KMS-11 (cell line): ENCODE data around the gene NHERF2.

Source experiments
- H2AFZ ChIP-seq: fragments of 200-600 bp; sonication (generic); 2 replicates; pipeline ENCODE4 v1.6.1; 2016; ENCODE audit warnings: antibody characterized with exemption, mixed run types, low read depth
- H3K27ac ChIP-seq: fragments of 200-600 bp; sonication (generic); 2 replicates; pipeline ENCODE4 v1.6.1; 2016; ENCODE audit warnings: mild to moderate bottlenecking, mixed run types
- H3K27me3 ChIP-seq: fragments of 200-600 bp; sonication (generic); 2 replicates; pipeline ENCODE4 v1.6.1; 2017; ENCODE audit warnings: mild to moderate bottlenecking, low read depth, mixed run types, moderate library complexity; ENCODE audit not compliant: insufficient read depth
- H3K36me3 ChIP-seq: fragments of 200-600 bp; sonication (generic); 2 replicates; pipeline ENCODE4 v1.6.1; 2017; ENCODE audit warnings: mild to moderate bottlenecking, mixed run types; ENCODE audit not compliant: insufficient read depth
- H3K4me1 ChIP-seq: fragments of 200-600 bp; sonication (generic); 2 replicates; pipeline ENCODE4 v1.6.1; 2016; ENCODE audit warnings: mild to moderate bottlenecking, low read depth, mixed run types; ENCODE audit not compliant: poor library complexity, severe bottlenecking
- H3K4me2 ChIP-seq: fragments of 200-600 bp; sonication (generic); 2 replicates; pipeline ENCODE4 v1.7.0; 2016; ENCODE audit warnings: mild to moderate bottlenecking, mixed run types
- H3K4me3 ChIP-seq: fragments of 200-600 bp; sonication (generic); IDR thresholded peaks from 2 replicates; pipeline ENCODE4 v1.6.1; 2017; ENCODE audit warnings: low read depth, low read length, mixed read lengths; ENCODE audit not compliant: insufficient read depth
- H3K79me2 ChIP-seq: fragments of 200-600 bp; sonication (generic); 2 replicates; pipeline ENCODE4 v1.6.1; 2016; ENCODE audit warnings: low read depth, mixed run types; ENCODE audit not compliant: insufficient read depth
- H3K9ac ChIP-seq: fragments of 200-600 bp; sonication (generic); 2 replicates; pipeline ENCODE4 v1.6.1; 2016; ENCODE audit warnings: mild to moderate bottlenecking, mixed run types
- H4K20me1 ChIP-seq: fragments of 200-600 bp; sonication (generic); 2 replicates; pipeline ENCODE4 v1.6.1; 2016; ENCODE audit warnings: mild to moderate bottlenecking, mixed run types; ENCODE audit not compliant: insufficient read depth
- TF ChIP-seq, protein P1 (sequence below): fragments of 200-600 bp; sonication (generic); conservative IDR thresholded peaks from 2 replicates; pipeline ENCODE4 v1.6.1; 2017; ENCODE audit warnings: low read depth, mild to moderate bottlenecking, antibody characterized with exemption, low read length, moderate library complexity, mixed read lengths

Gene NHERF2

DNA sequence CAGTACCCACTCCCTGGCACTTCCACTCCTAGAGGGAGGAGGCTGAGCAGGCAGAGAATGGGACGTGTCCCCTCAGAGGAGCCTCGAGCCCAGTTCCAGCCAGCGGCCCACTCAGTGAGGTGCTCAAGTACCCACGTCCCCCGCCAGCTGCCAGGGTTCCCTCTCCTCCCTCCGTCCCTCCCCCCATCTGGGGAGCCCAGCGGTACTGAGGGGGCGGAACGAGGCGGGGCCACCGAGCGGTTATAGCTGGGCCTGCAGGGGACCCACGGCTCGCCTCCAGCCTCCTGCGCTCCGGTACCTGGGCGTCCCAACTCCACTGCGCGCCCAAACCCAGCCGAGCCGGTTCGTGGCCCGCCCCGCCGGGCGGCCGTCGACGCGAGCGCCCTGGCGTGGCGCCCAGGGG lies 7.2 kb upstream of the NHERF2 start, which contains the start of gene NPW:
TSS of gene NPW (plus strand) at position 268 of the 403 bp plus-strand sequence.
- peaks cover 10% of the 10 kb centered on the region for H3K4me1 ChIP-seq
- H4K20me1 ChIP-seq = no peaks in the 10 kb centered on the region
- H3K36me3 ChIP-seq = no peaks in the 10 kb centered on the region
- TF ChIP-seq, protein P1, sequence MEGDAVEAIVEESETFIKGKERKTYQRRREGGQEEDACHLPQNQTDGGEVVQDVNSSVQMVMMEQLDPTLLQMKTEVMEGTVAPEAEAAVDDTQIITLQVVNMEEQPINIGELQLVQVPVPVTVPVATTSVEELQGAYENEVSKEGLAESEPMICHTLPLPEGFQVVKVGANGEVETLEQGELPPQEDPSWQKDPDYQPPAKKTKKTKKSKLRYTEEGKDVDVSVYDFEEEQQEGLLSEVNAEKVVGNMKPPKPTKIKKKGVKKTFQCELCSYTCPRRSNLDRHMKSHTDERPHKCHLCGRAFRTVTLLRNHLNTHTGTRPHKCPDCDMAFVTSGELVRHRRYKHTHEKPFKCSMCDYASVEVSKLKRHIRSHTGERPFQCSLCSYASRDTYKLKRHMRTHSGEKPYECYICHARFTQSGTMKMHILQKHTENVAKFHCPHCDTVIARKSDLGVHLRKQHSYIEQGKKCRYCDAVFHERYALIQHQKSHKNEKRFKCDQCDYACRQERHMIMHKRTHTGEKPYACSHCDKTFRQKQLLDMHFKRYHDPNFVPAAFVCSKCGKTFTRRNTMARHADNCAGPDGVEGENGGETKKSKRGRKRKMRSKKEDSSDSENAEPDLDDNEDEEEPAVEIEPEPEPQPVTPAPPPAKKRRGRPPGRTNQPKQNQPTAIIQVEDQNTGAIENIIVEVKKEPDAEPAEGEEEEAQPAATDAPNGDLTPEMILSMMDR = no peak
- no peak within 1 kb of the TSS for H3K4me2 ChIP-seq
- H3K4me3 ChIP-seq = no peak within 1 kb of the TSS
- H3K79me2 ChIP-seq = no peaks in the 10 kb centered on the region
- no peak within 1 kb of the TSS for H2AFZ ChIP-seq
- H3K9ac ChIP-seq = no peak within 1 kb of the TSS
- H3K27me3 ChIP-seq = peaks cover 12% of the 10 kb centered on the region; the same call in 1 of the 2 replicates
- no peak within 1 kb of the TSS for H3K27ac ChIP-seq

DNA sequence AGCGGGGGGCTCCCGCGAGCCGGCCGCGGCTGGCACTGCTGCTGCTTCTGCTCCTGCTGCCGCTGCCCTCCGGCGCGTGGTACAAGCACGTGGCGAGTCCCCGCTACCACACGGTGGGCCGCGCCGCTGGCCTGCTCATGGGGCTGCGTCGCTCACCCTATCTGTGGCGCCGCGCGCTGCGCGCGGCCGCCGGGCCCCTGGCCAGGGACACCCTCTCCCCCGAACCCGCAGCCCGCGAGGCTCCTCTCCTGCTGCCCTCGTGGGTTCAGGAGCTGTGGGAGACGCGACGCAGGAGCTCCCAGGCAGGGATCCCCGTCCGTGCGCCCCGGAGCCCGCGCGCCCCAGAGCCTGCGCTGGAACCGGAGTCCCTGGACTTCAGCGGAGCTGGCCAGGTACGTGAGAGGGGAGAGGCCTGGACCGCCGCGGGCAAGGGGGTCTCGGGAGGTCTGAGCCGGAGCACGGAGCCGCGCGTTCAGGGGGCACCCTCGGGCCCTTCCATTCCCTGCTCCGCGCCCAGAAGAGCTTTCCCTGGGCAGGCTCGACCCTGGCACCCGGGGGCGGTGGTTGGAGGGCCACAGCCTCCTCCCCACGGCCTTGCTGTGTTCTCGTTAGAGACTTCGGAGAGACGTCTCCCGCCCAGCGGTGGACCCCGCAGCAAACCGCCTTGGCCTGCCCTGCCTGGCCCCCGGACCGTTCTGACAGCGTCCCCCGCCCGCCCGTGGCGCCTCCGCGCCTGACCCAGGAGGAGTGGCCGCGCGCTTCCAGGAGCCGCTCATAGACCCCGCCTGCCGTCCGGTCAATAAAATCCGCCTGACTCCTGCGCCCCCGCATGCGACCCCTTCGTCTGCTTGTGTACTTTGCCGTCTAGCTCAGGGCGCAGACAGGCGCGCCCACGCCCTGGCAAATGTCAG lies 6.5 kb upstream of the NHERF2 start:
- H3K79me2 ChIP-seq = no peaks in the 10 kb centered on the region
- no peak overlapping the region for H3K27ac ChIP-seq
- no peak overlapping the region for H3K4me2 ChIP-seq
- H4K20me1 ChIP-seq = no peaks in the 10 kb centered on the region
- H3K27me3 ChIP-seq = peaks cover 12% of the 10 kb centered on the region; the same call in 1 of the 2 replicates
- no peak overlapping the region for H3K9ac ChIP-seq
- no peak overlapping the region for H3K4me3 ChIP-seq
- no peak overlapping the region for H2AFZ ChIP-seq
- no peaks in the 10 kb centered on the region for H3K36me3 ChIP-seq
- H3K4me1 ChIP-seq = peaks cover 10% of the 10 kb centered on the region
- TF ChIP-seq, protein P1 = no peak

DNA sequence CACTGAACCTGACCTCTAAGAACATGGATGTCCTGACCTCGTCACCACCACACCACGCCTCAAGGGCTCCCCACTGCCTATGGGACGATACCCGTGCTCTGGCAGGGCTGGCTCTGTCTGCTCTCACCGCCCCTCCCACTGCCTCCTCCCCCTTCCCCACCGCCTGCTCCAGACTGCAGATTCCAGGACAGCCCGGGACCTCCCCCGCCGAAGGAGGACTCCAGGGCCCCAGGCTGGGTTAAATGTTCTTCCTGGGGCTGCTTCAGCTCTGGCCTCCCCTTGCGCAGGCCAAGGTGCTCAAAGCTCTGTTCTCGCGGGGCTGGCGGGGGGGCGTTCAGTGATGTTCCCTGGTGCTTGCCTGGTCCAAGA lies 4.0 kb upstream of the NHERF2 start:
- Histone ChIP-seq H3K4me1 (peaks cover 15% of the 10 kb centered on the region), H2AFZ (peak overlapping the region; percentile 95)
- TF ChIP-seq, protein P1 = no peak

DNA sequence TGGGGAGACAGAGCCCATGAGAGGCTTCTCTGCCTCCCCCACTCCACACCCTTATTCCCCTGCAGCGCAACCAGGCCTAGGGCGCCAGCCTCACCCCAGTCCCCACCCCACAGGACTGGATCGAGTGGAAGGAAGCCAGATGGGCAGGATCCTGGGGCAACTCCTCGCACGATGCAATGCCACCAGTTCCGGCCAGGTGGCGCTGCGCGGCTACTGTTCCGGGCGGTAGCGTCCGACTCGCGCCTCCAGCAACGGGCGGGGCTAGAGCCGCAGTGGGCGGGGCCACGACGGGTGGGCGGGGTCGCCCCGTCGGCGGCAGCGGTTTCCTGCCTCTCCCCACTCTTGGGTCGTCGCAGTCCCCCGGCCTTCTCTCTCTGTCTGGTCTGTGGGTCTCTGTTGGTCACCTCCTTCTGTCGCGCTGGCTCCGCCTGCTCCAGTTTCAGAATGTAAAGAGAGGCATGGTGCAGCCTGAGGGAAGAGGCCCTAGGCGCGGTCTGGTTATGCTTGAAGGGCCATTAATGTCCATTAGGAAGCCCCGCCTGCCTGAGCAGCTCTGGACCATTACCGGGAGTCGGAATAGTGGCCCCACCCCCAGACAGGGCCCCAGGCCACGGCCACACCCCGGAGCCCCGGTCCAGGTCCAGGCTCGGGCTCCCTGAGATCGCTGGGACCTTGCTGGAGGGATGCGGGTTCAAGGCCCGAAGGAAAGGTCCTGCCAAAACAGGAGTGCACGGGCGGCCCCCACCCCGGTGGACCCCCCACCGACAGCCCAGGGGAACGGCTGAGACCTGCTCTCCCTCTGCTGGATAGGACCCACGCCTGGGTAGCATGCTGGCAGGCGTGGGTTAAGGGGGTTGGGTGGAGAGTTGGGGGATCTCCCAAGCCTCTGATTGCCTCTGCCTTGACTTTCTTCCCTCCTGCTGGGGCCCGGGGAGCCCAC lies 3.3 kb upstream of the NHERF2 start:
- H4K20me1 ChIP-seq = no peaks in the 10 kb centered on the region
- peak overlapping the region; percentile 85 for H3K4me2 ChIP-seq
- H3K27me3 ChIP-seq = peaks cover 29% of the 10 kb centered on the region
- peak overlapping the region; percentile 95 for H2AFZ ChIP-seq
- no peaks in the 10 kb centered on the region for H3K36me3 ChIP-seq
- no peaks in the 10 kb centered on the region for H3K79me2 ChIP-seq
- H3K4me1 ChIP-seq = peaks cover 15% of the 10 kb centered on the region
- H3K27ac ChIP-seq = no peak overlapping the region
- no peak overlapping the region for H3K4me3 ChIP-seq
- peak overlapping the region; percentile 2; the same call in 1 of the 2 replicates for H3K9ac ChIP-seq
- TF ChIP-seq, protein P1 = peak; percentile 97

More for the DNA sequence above, 4.0 kb upstream of the NHERF2 start:
- Histone ChIP-seq H3K36me3 (no peaks in the 10 kb centered on the region), H3K4me2 (peak overlapping the region; percentile 85), H3K27ac (no peak overlapping the region), H3K27me3 (peaks cover 24% of the 10 kb centered on the region), H3K79me2 (no peaks in the 10 kb centered on the region), H4K20me1 (no peaks in the 10 kb centered on the region), H3K9ac (peak overlapping the region; percentile 2; the same call in 1 of the 2 replicates), H3K4me3 (no peak overlapping the region)
